Measurements from ENCODE around the gene GFM1. TPM values are rescaled to one million over a fixed set of nuclear protein-coding genes. Genes with fewer than 3 reads are reported as not detected.

GFM1 gene
- total RNA-seq, 1 donor from 2014 or later, result 71.5 TPM

DNA sequence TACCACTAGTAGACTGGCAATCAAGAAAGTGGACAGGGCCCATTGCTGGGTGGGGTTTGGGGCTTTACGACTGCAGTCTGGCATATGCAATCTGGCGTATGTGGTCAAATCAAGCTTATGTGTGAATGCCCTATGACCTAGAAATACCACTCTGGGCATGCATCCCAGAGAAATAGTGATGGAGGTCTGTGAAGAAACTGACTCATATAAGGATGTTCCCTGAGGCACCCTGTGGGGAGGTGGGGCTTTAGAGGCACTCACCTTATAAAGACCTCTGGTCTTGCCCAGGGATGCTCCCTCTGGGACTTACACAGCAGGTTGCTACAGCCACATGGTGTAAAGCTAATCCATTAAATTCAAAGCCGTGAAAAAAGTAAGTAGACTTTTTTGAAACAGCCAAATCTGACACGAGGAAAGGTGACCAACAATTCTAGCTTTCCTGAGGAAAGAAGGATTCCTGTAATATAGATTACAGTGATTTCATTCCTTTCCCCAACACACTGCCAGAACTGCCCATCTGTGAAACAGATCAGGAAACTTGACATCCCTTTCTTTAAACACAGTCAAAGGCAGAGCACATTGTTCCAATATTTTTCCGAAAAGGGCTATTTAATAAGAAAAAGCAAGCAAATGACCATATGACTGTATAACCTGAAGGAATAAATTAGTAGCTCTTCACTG lies 74.3 kb downstream of the GFM1 start:
- peak overlapping the region; percentile 19 for H3K27ac ChIP-seq (ENCODE audit: low read depth, low read length)
- peaks cover 0 to 4% (median 2%) of the 10 kb centered on the region in 3 donors for H3K36me3 ChIP-seq (ENCODE audit: control insufficient read depth in 3 of 3, insufficient read depth in 3 of 3, low read length in 3 of 3)
- no peak overlapping the region for H3K4me3 ChIP-seq (ENCODE audit: low read length in 3 of 3)
- no peak overlapping the region for H3K9ac ChIP-seq (ENCODE audit: low read depth in 1 of 3, low read length in 3 of 3)
- H3K4me1 ChIP-seq (ENCODE audit: control insufficient read depth in 3 of 3, insufficient read depth in 3 of 3, low read length in 3 of 3), result peaks cover 0 to 6% (median 0%) of the 10 kb centered on the region in 3 donors
- H3K27me3 ChIP-seq (ENCODE audit: control insufficient read depth in 3 of 3, insufficient read depth in 3 of 3, low read length in 3 of 3), result no peaks in the 10 kb centered on the region
- H3K9me3 ChIP-seq (ENCODE audit: control insufficient read depth in 3 of 3, low read length in 3 of 3), result no peaks in the 10 kb centered on the region

DNA sequence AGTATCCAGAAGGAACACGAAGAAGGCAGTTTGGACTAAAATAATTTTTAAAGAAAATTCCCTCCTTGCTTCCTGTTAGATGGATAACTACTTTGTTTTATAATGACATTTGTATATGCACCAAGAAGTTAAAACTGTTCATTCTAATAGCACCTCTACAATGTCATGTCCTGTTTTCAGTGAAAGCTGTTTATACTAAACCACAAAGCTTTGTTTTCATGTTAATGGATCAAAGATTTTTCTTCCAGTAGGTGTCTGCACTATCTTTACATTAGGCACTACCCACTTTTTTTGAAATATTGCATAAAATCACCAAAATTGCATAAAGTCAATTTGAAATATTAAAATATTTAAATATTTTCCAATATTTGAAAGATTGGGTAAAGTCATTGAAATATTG lies 77.8 kb downstream of the GFM1 start:
- Histone ChIP-seq H3K4me1 (ENCODE audit: control insufficient read depth in 3 of 3, insufficient read depth in 3 of 3, low read length in 3 of 3) (peaks cover 9 to 12% (median 11%) of the 10 kb centered on the region in 3 donors), H3K4me3 (ENCODE audit: low read length in 3 of 3) (no peak overlapping the region), H3K36me3 (ENCODE audit: control insufficient read depth in 3 of 3, insufficient read depth in 3 of 3, low read length in 3 of 3) (peaks cover 0 to 2% (median 0%) of the 10 kb centered on the region in 3 donors), H3K9ac (ENCODE audit: low read depth in 1 of 3, low read length in 3 of 3) (no peak overlapping the region), H3K27ac (ENCODE audit: low read depth, low read length) (no peak overlapping the region), H3K9me3 (ENCODE audit: control insufficient read depth in 3 of 3, low read length in 3 of 3) (no peaks in the 10 kb centered on the region), H3K27me3 (ENCODE audit: control insufficient read depth in 3 of 3, insufficient read depth in 3 of 3, low read length in 3 of 3) (no peaks in the 10 kb centered on the region)

DNA sequence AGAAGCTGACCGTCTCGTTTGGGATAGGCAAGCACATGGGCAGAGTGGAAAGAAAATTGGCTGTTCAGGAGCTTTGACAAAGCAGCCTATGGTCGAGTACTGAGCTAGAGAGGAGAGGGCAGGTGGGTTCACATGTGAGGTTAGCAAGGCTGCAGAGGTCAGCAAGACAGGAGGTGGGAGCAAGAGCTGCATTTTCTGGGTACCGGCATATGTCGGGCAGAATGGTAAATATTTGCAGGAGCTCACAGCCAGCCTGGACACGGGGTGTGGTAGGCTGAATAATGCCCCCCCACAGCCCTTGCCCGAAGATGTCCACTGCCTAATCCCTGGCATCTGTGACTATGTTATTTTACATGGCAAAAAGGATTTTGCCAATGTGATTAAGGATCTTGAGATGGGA lies 79.7 kb downstream of the GFM1 start:
- Histone ChIP-seq H3K4me3 (ENCODE audit: low read length in 3 of 3) (no peak overlapping the region), H3K9ac (ENCODE audit: low read depth in 1 of 3, low read length in 3 of 3) (no peak overlapping the region), H3K27ac (ENCODE audit: low read depth, low read length) (peak overlapping the region; percentile 23), H3K36me3 (ENCODE audit: control insufficient read depth in 3 of 3, insufficient read depth in 3 of 3, low read length in 3 of 3) (peaks cover 0 to 2% (median 0%) of the 10 kb centered on the region in 3 donors), H3K27me3 (ENCODE audit: control insufficient read depth in 3 of 3, insufficient read depth in 3 of 3, low read length in 3 of 3) (no peaks in the 10 kb centered on the region), H3K9me3 (ENCODE audit: control insufficient read depth in 3 of 3, low read length in 3 of 3) (no peaks in the 10 kb centered on the region), H3K4me1 (ENCODE audit: control insufficient read depth in 3 of 3, insufficient read depth in 3 of 3, low read length in 3 of 3) (peaks cover 8 to 16% (median 13%) of the 10 kb centered on the region in 3 donors)

DNA sequence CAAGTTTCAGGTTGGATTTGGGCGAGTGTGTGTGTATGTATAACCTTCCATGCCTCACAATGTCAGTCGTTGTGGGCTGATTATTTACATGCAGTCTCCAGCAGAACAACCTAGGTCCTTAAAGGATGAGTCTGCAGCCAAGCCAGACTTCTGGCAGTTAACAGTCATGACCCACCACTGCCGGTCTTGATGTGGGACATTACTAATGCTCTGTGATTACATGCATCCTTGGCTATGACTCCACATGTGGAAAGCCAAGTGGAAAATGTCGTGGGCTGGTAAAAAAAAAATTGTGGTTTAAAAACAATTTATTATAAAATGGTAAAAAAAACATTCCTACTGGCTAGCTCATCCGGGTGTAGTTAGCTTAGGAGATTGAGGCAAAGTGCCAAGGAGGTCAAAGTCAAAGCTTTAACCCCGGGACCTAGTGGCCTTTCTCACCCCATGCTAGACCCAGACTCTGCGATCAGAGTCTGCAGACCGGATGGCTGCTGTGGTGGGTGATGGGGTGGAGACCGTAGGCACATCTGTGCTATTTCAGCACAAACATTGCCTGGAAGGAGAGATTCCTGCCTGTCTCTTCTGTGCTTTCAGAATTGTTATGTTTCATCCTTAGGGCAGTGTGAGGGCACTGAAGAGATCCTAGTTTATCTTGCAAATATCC lies 81.2 kb downstream of the GFM1 start:
- H3K36me3 ChIP-seq (ENCODE audit: control insufficient read depth in 3 of 3, insufficient read depth in 3 of 3, low read length in 3 of 3), result peaks cover 0 to 2% (median 0%) of the 10 kb centered on the region in 3 donors
- H3K9ac ChIP-seq (ENCODE audit: low read depth in 1 of 3, low read length in 3 of 3), result no peak overlapping the region
- peaks cover 8 to 16% (median 13%) of the 10 kb centered on the region in 3 donors for H3K4me1 ChIP-seq (ENCODE audit: control insufficient read depth in 3 of 3, insufficient read depth in 3 of 3, low read length in 3 of 3)
- no peaks in the 10 kb centered on the region for H3K27me3 ChIP-seq (ENCODE audit: control insufficient read depth in 3 of 3, insufficient read depth in 3 of 3, low read length in 3 of 3)
- H3K27ac ChIP-seq (ENCODE audit: low read depth, low read length), result peak overlapping the region; percentile 2
- H3K4me3 ChIP-seq (ENCODE audit: low read length in 3 of 3), result no peak overlapping the region
- H3K9me3 ChIP-seq (ENCODE audit: control insufficient read depth in 3 of 3, low read length in 3 of 3), result no peaks in the 10 kb centered on the region

DNA sequence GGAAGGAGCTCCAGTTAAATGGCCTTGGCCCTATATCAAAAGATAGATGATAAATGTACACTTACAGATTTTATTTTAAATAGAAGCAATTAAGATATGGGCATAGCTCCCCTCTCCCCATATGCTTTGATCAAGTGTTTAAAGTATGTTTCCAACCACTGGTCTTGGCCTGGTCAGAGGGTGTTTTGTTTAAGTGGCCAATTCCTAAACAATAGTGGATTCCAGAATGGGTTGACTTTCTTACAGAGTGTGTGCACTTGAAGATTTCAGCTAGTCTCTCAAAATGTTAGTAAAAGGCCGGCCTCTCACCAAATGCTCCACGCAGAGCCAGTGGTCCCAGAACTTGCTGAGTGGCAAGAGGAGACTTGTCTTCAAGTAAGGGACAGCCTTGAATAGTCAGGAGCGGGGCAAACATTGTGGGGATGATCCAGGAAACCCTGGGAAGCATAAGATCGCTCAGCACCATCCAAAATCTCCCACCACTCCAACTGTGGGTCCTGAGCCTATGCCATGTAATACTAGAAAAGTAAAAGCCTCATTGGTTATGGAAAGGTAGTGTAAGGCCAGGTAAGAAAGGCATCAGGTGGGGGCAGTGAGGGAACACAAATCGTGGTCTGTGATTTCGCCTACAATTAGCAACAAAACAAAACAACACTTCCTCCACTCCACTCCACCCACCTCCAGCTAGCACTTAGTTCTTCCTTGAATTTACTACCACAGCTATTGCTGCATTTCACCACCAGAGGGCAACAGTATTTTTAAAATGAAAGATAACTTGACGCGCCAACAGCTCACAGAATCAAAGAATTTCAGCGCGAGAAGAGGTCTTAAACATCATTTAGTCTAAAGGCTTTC lies 83.1 kb downstream of the GFM1 start:
- Histone ChIP-seq H3K27me3 (ENCODE audit: control insufficient read depth in 3 of 3, insufficient read depth in 3 of 3, low read length in 3 of 3) (no peaks in the 10 kb centered on the region), H3K27ac (ENCODE audit: low read depth, low read length) (no peak overlapping the region), H3K36me3 (ENCODE audit: control insufficient read depth in 3 of 3, insufficient read depth in 3 of 3, low read length in 3 of 3) (no peaks in the 10 kb centered on the region), H3K4me3 (ENCODE audit: low read length in 3 of 3) (peak overlapping the region in 1 of 3 donors; percentile 38), H3K4me1 (ENCODE audit: control insufficient read depth in 3 of 3, insufficient read depth in 3 of 3, low read length in 3 of 3) (peaks cover 16 to 26% (median 25%) of the 10 kb centered on the region in 3 donors), H3K9me3 (ENCODE audit: control insufficient read depth in 3 of 3, low read length in 3 of 3) (no peaks in the 10 kb centered on the region), H3K9ac (ENCODE audit: low read depth in 1 of 3, low read length in 3 of 3) (no peak overlapping the region)

DNA sequence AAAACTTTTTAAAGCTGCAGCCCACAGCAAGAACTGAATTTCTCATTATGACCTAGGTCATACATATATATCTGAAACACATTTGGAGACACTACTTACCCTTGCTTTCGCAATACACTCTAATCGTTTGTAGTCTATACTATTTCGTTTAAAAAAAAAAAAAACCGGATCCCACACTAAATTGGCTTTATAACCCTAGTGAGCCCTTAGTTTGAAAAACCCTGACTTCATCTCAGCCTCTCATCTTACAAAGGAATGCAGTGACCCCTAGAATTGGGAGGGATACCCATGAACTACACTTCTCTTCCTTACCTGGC lies 83.7 kb downstream of the GFM1 start:
- no peaks in the 10 kb centered on the region for H3K9me3 ChIP-seq (ENCODE audit: control insufficient read depth in 3 of 3, low read length in 3 of 3)
- H3K4me1 ChIP-seq (ENCODE audit: control insufficient read depth in 3 of 3, insufficient read depth in 3 of 3, low read length in 3 of 3), result peaks cover 19 to 29% (median 25%) of the 10 kb centered on the region in 3 donors
- H3K4me3 ChIP-seq (ENCODE audit: low read length in 3 of 3), result peak overlapping the region in 1 of 3 donors; percentile 38
- H3K36me3 ChIP-seq (ENCODE audit: control insufficient read depth in 3 of 3, insufficient read depth in 3 of 3, low read length in 3 of 3), result no peaks in the 10 kb centered on the region
- no peak overlapping the region for H3K9ac ChIP-seq (ENCODE audit: low read depth in 1 of 3, low read length in 3 of 3)
- H3K27me3 ChIP-seq (ENCODE audit: control insufficient read depth in 3 of 3, insufficient read depth in 3 of 3, low read length in 3 of 3), result no peaks in the 10 kb centered on the region
- H3K27ac ChIP-seq (ENCODE audit: low read depth, low read length), result no peak overlapping the region

DNA sequence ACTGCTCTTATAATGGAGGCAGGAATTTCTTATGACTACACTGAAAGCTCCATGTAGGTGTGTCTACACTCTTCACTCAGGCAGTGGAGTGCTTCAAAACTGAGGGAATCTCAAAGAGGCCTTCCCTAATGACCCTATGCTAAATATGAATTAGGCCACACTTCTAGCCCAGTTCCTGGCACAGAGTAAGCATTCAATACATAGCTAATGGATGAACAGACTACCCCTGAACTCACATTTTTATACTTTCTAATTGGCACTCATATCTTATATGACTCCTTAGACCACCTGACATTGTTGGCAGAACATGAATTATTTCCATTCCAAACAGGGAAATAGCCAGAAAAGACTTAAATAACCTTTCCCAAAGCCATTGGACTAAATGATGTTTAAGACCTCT lies 84.5 kb downstream of the GFM1 start:
- Histone ChIP-seq H3K9me3 (ENCODE audit: control insufficient read depth in 3 of 3, low read length in 3 of 3) (no peaks in the 10 kb centered on the region), H3K9ac (ENCODE audit: low read depth in 1 of 3, low read length in 3 of 3) (no peak overlapping the region), H3K4me3 (ENCODE audit: low read length in 3 of 3) (no peak overlapping the region), H3K4me1 (ENCODE audit: control insufficient read depth in 3 of 3, insufficient read depth in 3 of 3, low read length in 3 of 3) (peaks cover 19 to 29% (median 25%) of the 10 kb centered on the region in 3 donors), H3K27me3 (ENCODE audit: control insufficient read depth in 3 of 3, insufficient read depth in 3 of 3, low read length in 3 of 3) (no peaks in the 10 kb centered on the region), H3K36me3 (ENCODE audit: control insufficient read depth in 3 of 3, insufficient read depth in 3 of 3, low read length in 3 of 3) (no peaks in the 10 kb centered on the region), H3K27ac (ENCODE audit: low read depth, low read length) (no peak overlapping the region)

DNA sequence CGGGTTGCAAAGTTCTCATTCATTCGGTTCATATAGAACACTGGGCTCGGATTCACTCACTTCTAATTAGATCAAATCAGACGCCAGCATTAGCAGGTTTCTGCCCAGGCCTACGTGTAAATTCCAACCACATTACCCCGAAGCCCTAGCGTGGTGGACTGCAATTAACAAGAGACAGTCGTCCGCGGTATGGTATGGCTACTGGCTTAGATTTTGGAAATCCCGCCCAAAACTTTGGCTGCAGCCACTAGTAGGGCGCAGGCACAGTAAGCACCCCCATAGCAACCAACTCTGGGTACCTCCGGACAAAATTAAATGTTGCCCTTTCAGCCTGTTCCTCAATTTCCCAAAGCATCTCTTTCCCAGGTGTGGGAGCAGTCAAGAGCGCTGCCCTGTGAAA lies 87.2 kb downstream of the GFM1 start:
- peak overlapping the region; percentile 63 to 77 (median 70) for H3K4me3 ChIP-seq (ENCODE audit: low read length in 3 of 3)
- no peaks in the 10 kb centered on the region for H3K27me3 ChIP-seq (ENCODE audit: control insufficient read depth in 3 of 3, insufficient read depth in 3 of 3, low read length in 3 of 3)
- peaks cover 3 to 8% (median 5%) of the 10 kb centered on the region in 3 donors for H3K9me3 ChIP-seq (ENCODE audit: control insufficient read depth in 3 of 3, low read length in 3 of 3)
- H3K27ac ChIP-seq (ENCODE audit: low read depth, low read length), result no peak overlapping the region
- peaks cover 13 to 19% (median 14%) of the 10 kb centered on the region in 3 donors for H3K4me1 ChIP-seq (ENCODE audit: control insufficient read depth in 3 of 3, insufficient read depth in 3 of 3, low read length in 3 of 3)
- peak overlapping the region; percentile 47 to 74 (median 53) for H3K9ac ChIP-seq (ENCODE audit: low read depth in 1 of 3, low read length in 3 of 3)
- H3K36me3 ChIP-seq (ENCODE audit: control insufficient read depth in 3 of 3, insufficient read depth in 3 of 3, low read length in 3 of 3), result peaks cover 0 to 8% (median 0%) of the 10 kb centered on the region in 3 donors

DNA sequence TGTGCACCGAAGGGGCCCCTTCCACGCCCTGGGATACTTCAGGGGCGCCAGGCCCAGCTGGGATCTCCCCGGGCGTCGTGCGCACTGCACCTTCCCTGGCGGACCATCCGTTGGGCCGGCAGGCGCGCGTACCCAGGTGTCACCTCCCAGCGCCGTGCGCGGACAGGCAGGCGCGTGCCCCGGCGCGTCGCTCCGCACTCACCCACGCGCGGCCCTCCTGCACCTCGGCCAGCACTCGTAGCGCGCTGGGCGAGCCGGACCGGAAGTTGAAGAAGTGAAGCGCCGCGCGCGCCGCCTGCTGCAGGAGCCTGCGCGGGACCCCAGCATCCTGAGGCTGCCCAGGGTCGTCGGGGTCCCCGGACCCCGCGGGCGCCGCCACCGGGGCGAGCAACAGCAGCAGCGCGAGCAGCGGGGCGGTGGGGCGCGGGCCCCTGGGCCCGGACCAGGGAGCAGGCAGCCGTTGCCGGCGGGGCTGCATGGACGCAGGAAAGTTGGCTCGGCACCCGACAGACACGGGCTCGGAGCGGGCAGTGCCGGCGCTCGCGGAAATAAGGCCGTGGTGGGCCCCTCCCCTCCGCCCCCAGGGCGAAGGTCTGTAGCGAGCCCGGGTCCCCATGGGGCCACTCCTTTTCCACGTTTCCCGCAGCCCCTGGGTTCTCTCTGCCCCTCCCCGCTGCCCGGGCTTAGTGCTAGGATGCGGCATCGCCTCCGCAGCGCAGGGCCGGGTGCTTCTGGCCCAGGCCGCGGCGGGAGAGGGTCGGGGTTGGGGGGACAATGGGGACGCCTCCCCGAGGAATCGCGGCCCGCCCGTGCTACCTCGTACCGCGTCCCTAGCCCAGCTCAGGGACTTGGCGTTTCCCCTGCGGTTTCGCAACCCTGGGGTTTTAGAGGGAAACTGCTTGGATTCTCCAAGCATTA lies 87.9 kb downstream of the GFM1 start, which contains the start of gene RARRES1:
RARRES1 (minus strand) TSS at position 520 of the 918 bp plus-strand sequence; CDS start at position 478, 42 bp downstream.
- peak within 1 kb of the TSS; percentile 47 to 74 (median 53) for H3K9ac ChIP-seq (ENCODE audit: low read depth in 1 of 3, low read length in 3 of 3)
- H3K36me3 ChIP-seq (ENCODE audit: control insufficient read depth in 3 of 3, insufficient read depth in 3 of 3, low read length in 3 of 3), result peaks cover 0 to 10% (median 5%) of the 10 kb centered on the region in 3 donors
- peaks cover 13 to 19% (median 14%) of the 10 kb centered on the region in 3 donors for H3K4me1 ChIP-seq (ENCODE audit: control insufficient read depth in 3 of 3, insufficient read depth in 3 of 3, low read length in 3 of 3)
- H3K9me3 ChIP-seq (ENCODE audit: control insufficient read depth in 3 of 3, low read length in 3 of 3), result peaks cover 3 to 8% (median 5%) of the 10 kb centered on the region in 3 donors
- H3K4me3 ChIP-seq (ENCODE audit: low read length in 3 of 3), result peak within 1 kb of the TSS; percentile 63 to 77 (median 70)
- no peaks in the 10 kb centered on the region for H3K27me3 ChIP-seq (ENCODE audit: control insufficient read depth in 3 of 3, insufficient read depth in 3 of 3, low read length in 3 of 3)
- H3K27ac ChIP-seq (ENCODE audit: low read depth, low read length), result peak within 1 kb of the TSS; percentile 19
